Loucy (cell line): ENCODE data around the gene CD300A.

ENCODE experiments used
- EZH2phosphoT487 ChIP-seq: fragments of 200-600 bp; IDR thresholded peaks from 2 replicates; pipeline ENCODE4 v1.6.1; 2018; ENCODE audit warnings: antibody characterized with exemption, mild to moderate bottlenecking, moderate library complexity, borderline replicate concordance
- TF ChIP-seq, protein P1 (sequence below): fragments of 200-600 bp; sonication (generic); conservative IDR thresholded peaks from 2 replicates; pipeline ENCODE4 v1.5.1; 2014; ENCODE audit warnings: mild to moderate bottlenecking, antibody characterized with exemption, low read length

- TF ChIP-seq, protein P1, sequence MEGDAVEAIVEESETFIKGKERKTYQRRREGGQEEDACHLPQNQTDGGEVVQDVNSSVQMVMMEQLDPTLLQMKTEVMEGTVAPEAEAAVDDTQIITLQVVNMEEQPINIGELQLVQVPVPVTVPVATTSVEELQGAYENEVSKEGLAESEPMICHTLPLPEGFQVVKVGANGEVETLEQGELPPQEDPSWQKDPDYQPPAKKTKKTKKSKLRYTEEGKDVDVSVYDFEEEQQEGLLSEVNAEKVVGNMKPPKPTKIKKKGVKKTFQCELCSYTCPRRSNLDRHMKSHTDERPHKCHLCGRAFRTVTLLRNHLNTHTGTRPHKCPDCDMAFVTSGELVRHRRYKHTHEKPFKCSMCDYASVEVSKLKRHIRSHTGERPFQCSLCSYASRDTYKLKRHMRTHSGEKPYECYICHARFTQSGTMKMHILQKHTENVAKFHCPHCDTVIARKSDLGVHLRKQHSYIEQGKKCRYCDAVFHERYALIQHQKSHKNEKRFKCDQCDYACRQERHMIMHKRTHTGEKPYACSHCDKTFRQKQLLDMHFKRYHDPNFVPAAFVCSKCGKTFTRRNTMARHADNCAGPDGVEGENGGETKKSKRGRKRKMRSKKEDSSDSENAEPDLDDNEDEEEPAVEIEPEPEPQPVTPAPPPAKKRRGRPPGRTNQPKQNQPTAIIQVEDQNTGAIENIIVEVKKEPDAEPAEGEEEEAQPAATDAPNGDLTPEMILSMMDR, result peak; percentile 92
- TF ChIP-seq EZH2phosphoT487, result no peak
Measured at GRCh38 chr17:74493331-74493833, 26.9 kb downstream of the CD300A start.
